Peyer's patch (tissue), 4 donors: Measurements from ENCODE around the gene SRBD1. TPM values are rescaled to one million over a fixed set of nuclear protein-coding genes. Genes with fewer than 3 reads are reported as not detected.

ENCODE experiments used
- DNase-seq, 3 donors: peaks; one replicate each; pipeline ENCODE4 v3.0.0-alpha.2; 2017 to 2019
- H3K27ac ChIP-seq, 4 donors: fragments of 200-600 bp; sonication (generic); one replicate each; pipeline ENCODE4 v1.5.1; 2016 to 2019
- H3K27me3 ChIP-seq, 2 donors: fragments of 200-600 bp; sonication (generic); one replicate each; pipeline ENCODE4 v1.5.1; 2019
- H3K36me3 ChIP-seq, 3 donors: fragments of 200-600 bp; sonication (generic); one replicate each; pipeline ENCODE4 v1.5.1; 2016 to 2019
- H3K4me1 ChIP-seq, 4 donors: fragments of 200-600 bp; sonication (generic); one replicate each; pipeline ENCODE4 v1.5.1; 2016 to 2019
- H3K4me3 ChIP-seq, 4 donors: fragments of 200-600 bp; sonication (generic); 1 replicate in 3 of 4; 2 replicates in 1 of 4; pipeline ENCODE4 v1.5.1; 2016 to 2019; ENCODE audit warnings: mild to moderate bottlenecking in 1 of 4
- H3K9me3 ChIP-seq, 4 donors: fragments of 200-600 bp; sonication (generic); one replicate each; pipeline ENCODE4 v1.5.1; 2016 to 2019; ENCODE audit warnings: mild to moderate bottlenecking in 1 of 4
- CTCF ChIP-seq, 6 experiments: fragments of 450-650 bp in 4 of 6; fragments of 200-600 bp in 2 of 6; sonication (generic) in 1 of 6; IDR thresholded peaks; one replicate each; pipeline ENCODE4 v1.5.1; 2017 to 2019; ENCODE audit warnings: antibody characterized with exemption in 6 of 6, mild to moderate bottlenecking in 3 of 6, moderate library complexity in 1 of 6
- POLR2A ChIP-seq, 2 donors: fragments of 450-650 bp; IDR thresholded peaks; one replicate each; pipeline ENCODE4 v1.5.1; 2017; ENCODE audit warnings: antibody characterized with exemption in 2 of 2, mild to moderate bottlenecking in 2 of 2, moderate library complexity in 2 of 2
- total RNA-seq, 4 donors: library from RNA; depleted of rRNA; stranded (reverse); fragments of >200 nt; gene quantifications; one replicate each; pipeline ENCODE4 v1.1.0, GENCODE V29; 2016

The SRBD1 gene
- total RNA-seq, 4 donors from 2014 or later = 14.9 to 32.2 (median 22.5) TPM

GRCh38 chr2:45622336-45623075, 11.4 kb upstream of the SRBD1 start:
- no peaks in the 10 kb centered on the region for H3K36me3 ChIP-seq
- H3K27me3 ChIP-seq = no peaks in the 10 kb centered on the region
- H3K4me1 ChIP-seq = no peaks in the 10 kb centered on the region
- no peak overlapping the region for H3K27ac ChIP-seq
- no peaks in the 10 kb centered on the region for H3K9me3 ChIP-seq
- no peak for TF ChIP-seq CTCF (IDR thresholded peaks at IDR 0.05)
- TF ChIP-seq POLR2A (IDR thresholded peaks at IDR 0.05) = no peak
- H3K4me3 ChIP-seq = no peak overlapping the region
- no peak for DNase-seq

GRCh38 chr2:45617496-45617895, 6.4 kb upstream of the SRBD1 start:
- Histone ChIP-seq H3K27me3 (no peaks in the 10 kb centered on the region), H3K36me3 (no peaks in the 10 kb centered on the region), H3K9me3 (no peaks in the 10 kb centered on the region), H3K27ac (no peak overlapping the region), H3K4me3 (no peak overlapping the region), H3K4me1 (no peaks in the 10 kb centered on the region)
- TF ChIP-seq POLR2A (IDR thresholded peaks at IDR 0.05) (no peak), CTCF (IDR thresholded peaks at IDR 0.05) (no peak)
- no peak for DNase-seq

GRCh38 chr2:45616658-45617411, 5.8 kb upstream of the SRBD1 start:
- TF ChIP-seq POLR2A (IDR thresholded peaks at IDR 0.05) = no peak
- TF ChIP-seq CTCF (IDR thresholded peaks at IDR 0.05) = no peak
- Histone ChIP-seq H3K9me3 (no peaks in the 10 kb centered on the region), H3K4me1 (peaks cover 0 to under 1% (median 0%) of the 10 kb centered on the region in 4 donors), H3K27ac (no peak overlapping the region), H3K27me3 (no peaks in the 10 kb centered on the region), H3K36me3 (no peaks in the 10 kb centered on the region), H3K4me3 (no peak overlapping the region)
- no peak for DNase-seq

- H3K4me1 ChIP-seq = peaks cover 0 to 9% (median 0%) of the 10 kb centered on the region in 4 donors
- DNase-seq = no peak
- no peaks in the 10 kb centered on the region for H3K9me3 ChIP-seq
- no peak overlapping the region for H3K27ac ChIP-seq
- H3K4me3 ChIP-seq = no peak overlapping the region
- TF ChIP-seq POLR2A (IDR thresholded peaks at IDR 0.05) = no peak
- TF ChIP-seq CTCF (IDR thresholded peaks at IDR 0.05) = no peak
- H3K36me3 ChIP-seq = no peaks in the 10 kb centered on the region
- H3K27me3 ChIP-seq = no peaks in the 10 kb centered on the region
Measured at GRCh38 chr2:45614871-45615415, 3.9 kb upstream of the SRBD1 start.

GRCh38 chr2:45614330-45614729, 3.3 kb upstream of the SRBD1 start:
- Histone ChIP-seq H3K27ac (no peak overlapping the region), H3K4me1 (peaks cover 0 to 10% (median 0%) of the 10 kb centered on the region in 4 donors), H3K9me3 (no peaks in the 10 kb centered on the region), H3K27me3 (no peaks in the 10 kb centered on the region), H3K36me3 (no peaks in the 10 kb centered on the region), H3K4me3 (no peak overlapping the region)
- DNase-seq = no peak
- no peak for TF ChIP-seq CTCF (IDR thresholded peaks at IDR 0.05)
- TF ChIP-seq POLR2A (IDR thresholded peaks at IDR 0.05) = no peak
